Liver (tissue), 9 donors: ENCODE results near the gene ZC3H7B. TPM values are rescaled to one million over a fixed set of nuclear protein-coding genes. Genes with fewer than 3 reads are reported as not detected.

Experiments
- DNase-seq: peaks from one replicate; pipeline ENCODE4 v3.0.0-alpha.2; 2017; ENCODE audit warnings: low spot score
- H3K27ac ChIP-seq, 2 donors: one replicate each; pipeline ENCODE4 v1.7.0; 2013; ENCODE audit warnings: inconsistent platforms in 2 of 2, low read length in 2 of 2, control low read depth in 1 of 2, low read depth in 1 of 2, mild to moderate bottlenecking in 1 of 2
- H3K27me3 ChIP-seq, 4 donors: one replicate each; pipeline versions ENCODE4 v1.6.1 to v1.7.0; 2013; ENCODE audit warnings: low read length in 3 of 4, inconsistent platforms in 1 of 4, mild to moderate bottlenecking in 1 of 4, moderate library complexity in 1 of 4; ENCODE audit not compliant: control insufficient read depth in 4 of 4, insufficient read depth in 4 of 4
- H3K36me3 ChIP-seq, 4 donors: one replicate each; pipeline versions ENCODE4 v1.6.1 to v1.7.0; 2013; ENCODE audit warnings: low read length in 3 of 4, mild to moderate bottlenecking in 3 of 4, low read depth in 1 of 4, moderate library complexity in 1 of 4; ENCODE audit not compliant: control insufficient read depth in 4 of 4, insufficient read depth in 3 of 4
- H3K4me1 ChIP-seq, 4 donors: one replicate each; pipeline versions ENCODE4 v1.6.1 to v1.7.0; 2013; ENCODE audit warnings: low read length in 3 of 4, mild to moderate bottlenecking in 3 of 4, moderate library complexity in 1 of 4; ENCODE audit not compliant: control insufficient read depth in 4 of 4, insufficient read depth in 4 of 4
- H3K4me3 ChIP-seq, 3 donors: one replicate each; pipeline versions ENCODE4 v1.6.1 to v1.7.0; 2013; ENCODE audit warnings: low read length in 3 of 3, control low read depth in 1 of 3, low read depth in 1 of 3, mild to moderate bottlenecking in 1 of 3
- H3K9ac ChIP-seq, 2 donors: one replicate each; pipeline ENCODE4 v1.7.0; 2013; ENCODE audit warnings: low read length in 2 of 2, mild to moderate bottlenecking in 2 of 2, moderate library complexity in 2 of 2, control low read depth in 1 of 2, low read depth in 1 of 2
- H3K9me3 ChIP-seq, 4 donors: one replicate each; pipeline versions ENCODE4 v1.6.1 to v1.7.0; 2013; ENCODE audit warnings: low read length in 3 of 4; ENCODE audit not compliant: control insufficient read depth in 4 of 4
- EGR1 ChIP-seq, 2 donors: IDR thresholded peaks; 2 replicates each; pipeline ENCODE4 v1.6.1; 2016 to 2018; ENCODE audit warnings: antibody characterized with exemption in 2 of 2, low read depth in 2 of 2
- FOXA1 ChIP-seq: IDR thresholded peaks from 2 replicates; pipeline ENCODE4 v1.6.1; 2016; ENCODE audit warnings: antibody characterized with exemption
- FOXA2 ChIP-seq: IDR thresholded peaks from 2 replicates; pipeline ENCODE4 v1.6.1; 2016; ENCODE audit warnings: antibody characterized with exemption
- GABPA ChIP-seq, 2 donors: IDR thresholded peaks in 1 of 2; conservative IDR thresholded peaks in 1 of 2; 2 replicates each; pipeline ENCODE4 v1.6.1; 2016; ENCODE audit warnings: antibody characterized with exemption in 2 of 2, mild to moderate bottlenecking in 1 of 2, moderate library complexity in 1 of 2
- HNF4A ChIP-seq, 2 donors: conservative IDR thresholded peaks; 2 replicates each; pipeline ENCODE4 v1.6.1; 2016; ENCODE audit warnings: antibody characterized with exemption in 2 of 2, mild to moderate bottlenecking in 2 of 2
- HNF4G ChIP-seq: IDR thresholded peaks from 2 replicates; pipeline ENCODE4 v1.6.1; 2016; ENCODE audit warnings: antibody characterized with exemption
- JUND ChIP-seq, 2 donors: IDR thresholded peaks; 2 replicates each; pipeline ENCODE4 v1.6.1; 2016; ENCODE audit warnings: antibody characterized with exemption in 2 of 2
- NR2F2 ChIP-seq: IDR thresholded peaks from 2 replicates; pipeline ENCODE4 v1.6.1; 2016; ENCODE audit warnings: antibody characterized with exemption
- RAD21 ChIP-seq, 2 donors: IDR thresholded peaks; 2 replicates each; pipeline ENCODE4 v1.6.1; 2016; ENCODE audit warnings: antibody characterized with exemption in 2 of 2, mild to moderate bottlenecking in 2 of 2
- RXRA ChIP-seq, 2 donors: IDR thresholded peaks; 2 replicates each; pipeline ENCODE4 v1.6.1; 2017 to 2018; ENCODE audit warnings: antibody characterized with exemption in 2 of 2, mild to moderate bottlenecking in 1 of 2
- SP1 ChIP-seq: IDR thresholded peaks from 2 replicates; pipeline ENCODE4 v1.6.1; 2018; ENCODE audit warnings: antibody characterized with exemption, mild to moderate bottlenecking
- TAF1 ChIP-seq: conservative IDR thresholded peaks from 2 replicates; pipeline ENCODE4 v1.6.1; 2016; ENCODE audit warnings: antibody characterized with exemption, mild to moderate bottlenecking
- YY1 ChIP-seq: IDR thresholded peaks from 2 replicates; pipeline ENCODE4 v1.6.1; 2016; ENCODE audit warnings: antibody characterized with exemption, mild to moderate bottlenecking
- WGBS: extraction: QIAGEN DNeasy Blood & Tissue Kit; methylation state at CpG from one replicate; pipeline ENCODE4 v1.1.7; 2013; 5-methylcytosine and 5-hydroxymethylcytosine counted together
- polyA plus RNA-seq, 2 donors: library from polyadenylated mRNA; stranded (reverse) in 1 of 2; unstranded in 1 of 2; fragments of 200-250 nt in 1 of 2; fragments of >200 nt in 1 of 2; fragmentation: Nextera tagmentation in 1 of 2; extraction: Ambion mirVana in 1 of 2; gene quantifications; one replicate each; pipeline versions ENCODE4 v1.2.1 to v1.2.3, GENCODE V29; 2013 to 2015
- total RNA-seq, 2 donors: library from RNA; depleted of rRNA; stranded (reverse); fragments of >200 nt; gene quantifications; one replicate each; pipeline ENCODE4 v1.2.3, GENCODE V29; 2014
- TF ChIP-seq, protein P1 (sequence below): IDR thresholded peaks from 2 replicates; pipeline ENCODE4 v1.6.1; 2016; ENCODE audit warnings: antibody characterized with exemption, mild to moderate bottlenecking
- TF ChIP-seq, protein P2 (sequence below): IDR thresholded peaks from 2 replicates; pipeline ENCODE4 v1.6.1; 2016; ENCODE audit warnings: antibody characterized with exemption
- TF ChIP-seq, protein P3 (sequence below): IDR thresholded peaks from 2 replicates; pipeline ENCODE4 v1.6.1; 2016; ENCODE audit warnings: antibody characterized with exemption
- TF ChIP-seq, protein P4 (sequence below): fragments of 150-350 bp; IDR thresholded peaks from 2 replicates; pipeline ENCODE4 v1.5.1; 2017; ENCODE audit warnings: improper control_type of control experiment, low read depth, low read length; ENCODE audit not compliant: missing input control
- donor health status: healthy.
- donor health status: healthy.
- donor health status: healthy.
- donor health status: healthy.
- donor health status: healthy.

Gene ZC3H7B
- total and polyA plus RNA-seq, 4 donors, result 6.6 to 50.2 (median 26.1) TPM

DNA sequence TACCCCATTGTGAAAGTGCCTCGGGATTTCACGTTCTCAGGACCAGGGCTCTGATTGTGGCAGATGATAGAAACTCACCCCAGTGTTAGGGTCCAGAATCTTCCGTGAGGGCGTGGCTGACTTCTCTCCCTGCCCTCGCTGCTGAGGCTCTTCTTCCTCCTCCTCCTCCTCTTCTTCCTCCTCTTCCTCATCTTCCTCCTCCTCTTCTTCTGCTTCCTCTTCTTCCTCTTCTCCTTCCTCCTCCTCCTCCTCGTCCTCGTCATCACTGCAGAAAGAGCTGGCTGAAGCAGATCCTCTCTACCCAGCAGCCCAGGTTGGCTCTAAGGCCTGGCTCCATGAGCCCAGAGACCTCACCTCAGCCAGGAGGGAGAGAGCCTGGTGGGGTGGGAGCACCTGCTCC lies 47.1 kb upstream of the ZC3H7B start:
- H3K36me3 ChIP-seq, result peaks cover 16 to 86% (median 47%) of the 10 kb centered on the region in 4 donors
- H3K9ac ChIP-seq, result no peak overlapping the region
- no peaks in the 10 kb centered on the region for H3K27me3 ChIP-seq
- H3K4me1 ChIP-seq, result no peaks in the 10 kb centered on the region
- H3K4me3 ChIP-seq, result no peak overlapping the region
- WGBS, result 90% methylated on average over 7 of the region's 7 CpGs
- H3K9me3 ChIP-seq, result no peaks in the 10 kb centered on the region
- no peak for TF ChIP-seq SP1
- no peak for TF ChIP-seq FOXA1
- TF ChIP-seq, protein P1, sequence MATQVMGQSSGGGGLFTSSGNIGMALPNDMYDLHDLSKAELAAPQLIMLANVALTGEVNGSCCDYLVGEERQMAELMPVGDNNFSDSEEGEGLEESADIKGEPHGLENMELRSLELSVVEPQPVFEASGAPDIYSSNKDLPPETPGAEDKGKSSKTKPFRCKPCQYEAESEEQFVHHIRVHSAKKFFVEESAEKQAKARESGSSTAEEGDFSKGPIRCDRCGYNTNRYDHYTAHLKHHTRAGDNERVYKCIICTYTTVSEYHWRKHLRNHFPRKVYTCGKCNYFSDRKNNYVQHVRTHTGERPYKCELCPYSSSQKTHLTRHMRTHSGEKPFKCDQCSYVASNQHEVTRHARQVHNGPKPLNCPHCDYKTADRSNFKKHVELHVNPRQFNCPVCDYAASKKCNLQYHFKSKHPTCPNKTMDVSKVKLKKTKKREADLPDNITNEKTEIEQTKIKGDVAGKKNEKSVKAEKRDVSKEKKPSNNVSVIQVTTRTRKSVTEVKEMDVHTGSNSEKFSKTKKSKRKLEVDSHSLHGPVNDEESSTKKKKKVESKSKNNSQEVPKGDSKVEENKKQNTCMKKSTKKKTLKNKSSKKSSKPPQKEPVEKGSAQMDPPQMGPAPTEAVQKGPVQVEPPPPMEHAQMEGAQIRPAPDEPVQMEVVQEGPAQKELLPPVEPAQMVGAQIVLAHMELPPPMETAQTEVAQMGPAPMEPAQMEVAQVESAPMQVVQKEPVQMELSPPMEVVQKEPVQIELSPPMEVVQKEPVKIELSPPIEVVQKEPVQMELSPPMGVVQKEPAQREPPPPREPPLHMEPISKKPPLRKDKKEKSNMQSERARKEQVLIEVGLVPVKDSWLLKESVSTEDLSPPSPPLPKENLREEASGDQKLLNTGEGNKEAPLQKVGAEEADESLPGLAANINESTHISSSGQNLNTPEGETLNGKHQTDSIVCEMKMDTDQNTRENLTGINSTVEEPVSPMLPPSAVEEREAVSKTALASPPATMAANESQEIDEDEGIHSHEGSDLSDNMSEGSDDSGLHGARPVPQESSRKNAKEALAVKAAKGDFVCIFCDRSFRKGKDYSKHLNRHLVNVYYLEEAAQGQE, result no peak
- no peak for TF ChIP-seq HNF4A (conservative IDR thresholded peaks at IDR 0.05)
- TF ChIP-seq HNF4G, result no peak
- TF ChIP-seq, protein P2, sequence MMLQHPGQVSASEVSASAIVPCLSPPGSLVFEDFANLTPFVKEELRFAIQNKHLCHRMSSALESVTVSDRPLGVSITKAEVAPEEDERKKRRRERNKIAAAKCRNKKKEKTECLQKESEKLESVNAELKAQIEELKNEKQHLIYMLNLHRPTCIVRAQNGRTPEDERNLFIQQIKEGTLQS, result no peak
- TF ChIP-seq EGR1 (IDR thresholded peaks at IDR 0.05; ENCODE audit: low read depth in 2 of 2), result no peak
- no peak for TF ChIP-seq TAF1
- TF ChIP-seq YY1, result no peak
- TF ChIP-seq RAD21 (IDR thresholded peaks at IDR 0.05), result no peak
- TF ChIP-seq RXRA (IDR thresholded peaks at IDR 0.05), result no peak
- no peak for TF ChIP-seq FOXA2
- no peak for TF ChIP-seq JUND (IDR thresholded peaks at IDR 0.05)
- no peak for TF ChIP-seq GABPA (IDR thresholded peaks at IDR 0.05 in 1 of 2, conservative IDR thresholded peaks at IDR 0.05 in 1 of 2)
- TF ChIP-seq, protein P3, sequence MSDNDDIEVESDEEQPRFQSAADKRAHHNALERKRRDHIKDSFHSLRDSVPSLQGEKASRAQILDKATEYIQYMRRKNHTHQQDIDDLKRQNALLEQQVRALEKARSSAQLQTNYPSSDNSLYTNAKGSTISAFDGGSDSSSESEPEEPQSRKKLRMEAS, result no peak
- TF ChIP-seq, protein P4, sequence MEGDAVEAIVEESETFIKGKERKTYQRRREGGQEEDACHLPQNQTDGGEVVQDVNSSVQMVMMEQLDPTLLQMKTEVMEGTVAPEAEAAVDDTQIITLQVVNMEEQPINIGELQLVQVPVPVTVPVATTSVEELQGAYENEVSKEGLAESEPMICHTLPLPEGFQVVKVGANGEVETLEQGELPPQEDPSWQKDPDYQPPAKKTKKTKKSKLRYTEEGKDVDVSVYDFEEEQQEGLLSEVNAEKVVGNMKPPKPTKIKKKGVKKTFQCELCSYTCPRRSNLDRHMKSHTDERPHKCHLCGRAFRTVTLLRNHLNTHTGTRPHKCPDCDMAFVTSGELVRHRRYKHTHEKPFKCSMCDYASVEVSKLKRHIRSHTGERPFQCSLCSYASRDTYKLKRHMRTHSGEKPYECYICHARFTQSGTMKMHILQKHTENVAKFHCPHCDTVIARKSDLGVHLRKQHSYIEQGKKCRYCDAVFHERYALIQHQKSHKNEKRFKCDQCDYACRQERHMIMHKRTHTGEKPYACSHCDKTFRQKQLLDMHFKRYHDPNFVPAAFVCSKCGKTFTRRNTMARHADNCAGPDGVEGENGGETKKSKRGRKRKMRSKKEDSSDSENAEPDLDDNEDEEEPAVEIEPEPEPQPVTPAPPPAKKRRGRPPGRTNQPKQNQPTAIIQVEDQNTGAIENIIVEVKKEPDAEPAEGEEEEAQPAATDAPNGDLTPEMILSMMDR, result no peak
- DNase-seq, result no peak
- no peak overlapping the region for H3K27ac ChIP-seq

DNA sequence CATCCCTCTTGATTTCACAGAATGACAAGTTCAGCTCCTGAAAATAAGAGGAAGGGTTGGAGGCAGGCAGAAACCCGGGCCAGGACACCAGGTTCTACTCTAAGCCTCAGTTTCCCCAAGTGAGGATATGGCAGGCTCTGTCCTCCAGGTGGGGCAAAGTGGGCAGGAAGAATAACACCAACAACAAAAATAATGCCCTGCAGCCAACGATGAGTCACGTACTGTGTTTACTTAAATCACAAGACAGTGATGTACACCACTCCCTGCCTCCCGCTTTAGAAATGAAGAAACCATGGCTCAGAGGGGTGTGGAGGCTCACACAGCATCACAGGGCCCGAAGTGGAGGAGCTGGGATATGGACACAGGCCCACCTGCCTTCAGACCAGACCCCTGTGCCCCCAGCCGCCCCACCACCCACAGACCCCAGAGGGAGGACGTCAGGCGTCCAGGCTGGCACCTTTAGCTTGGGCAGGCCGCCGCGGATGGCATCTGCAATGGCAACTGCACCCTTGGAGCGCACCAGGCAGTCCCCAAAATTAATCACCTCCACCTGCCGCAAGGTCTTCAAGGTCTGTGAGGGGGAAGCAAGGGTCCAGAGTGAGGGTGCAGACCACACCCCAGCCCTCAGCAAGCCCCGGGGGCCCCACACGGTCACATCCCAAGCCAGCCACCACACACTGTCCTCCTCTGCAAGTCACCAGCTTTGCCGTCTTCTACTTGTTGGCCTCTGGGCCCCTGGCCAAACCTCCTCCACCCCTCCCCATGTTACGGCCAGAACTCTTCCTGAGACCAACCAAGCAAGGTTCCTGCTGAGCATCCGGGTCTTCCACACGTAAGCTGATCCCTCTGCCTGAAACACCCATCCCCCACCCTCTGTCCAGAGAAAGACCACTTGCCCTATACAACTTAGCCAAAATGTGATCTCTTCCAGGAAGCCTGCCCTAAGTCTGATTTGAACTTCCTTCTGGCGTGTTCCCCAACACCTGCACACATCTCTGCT lies 44.8 kb upstream of the ZC3H7B start:
- DNase-seq, result no peak
- Histone ChIP-seq H3K4me3 (no peak overlapping the region), H3K36me3 (peaks cover 11 to 85% (median 42%) of the 10 kb centered on the region in 4 donors), H3K4me1 (no peaks in the 10 kb centered on the region), H3K27me3 (no peaks in the 10 kb centered on the region), H3K27ac (no peak overlapping the region), H3K9me3 (no peaks in the 10 kb centered on the region), H3K9ac (no peak overlapping the region)
- 91% methylated on average over 20 of the region's 20 CpGs for WGBS
- TF ChIP-seq, protein P2, result no peak
- no peak for TF ChIP-seq FOXA2
- TF ChIP-seq, protein P3, result no peak
- no peak for TF ChIP-seq TAF1
- no peak for TF ChIP-seq RXRA (IDR thresholded peaks at IDR 0.05)
- no peak for TF ChIP-seq GABPA (IDR thresholded peaks at IDR 0.05 in 1 of 2, conservative IDR thresholded peaks at IDR 0.05 in 1 of 2)
- no peak for TF ChIP-seq HNF4G
- no peak for TF ChIP-seq NR2F2
- no peak for TF ChIP-seq FOXA1
- no peak for TF ChIP-seq JUND (IDR thresholded peaks at IDR 0.05)
- TF ChIP-seq YY1, result no peak
- TF ChIP-seq RAD21 (IDR thresholded peaks at IDR 0.05), result no peak
- TF ChIP-seq SP1, result no peak
- no peak for TF ChIP-seq EGR1 (IDR thresholded peaks at IDR 0.05; ENCODE audit: low read depth in 2 of 2)
- TF ChIP-seq, protein P1, result no peak
